A549 treated with CpdA at 1 μM for 4 hours (cell line): ENCODE measurements around the gene COQ2. TPM values are rescaled to one million over a fixed set of nuclear protein-coding genes. Genes with fewer than 3 reads are reported as not detected.

Experiments
- total RNA-seq: library from RNA; stranded (reverse); fragments of 200-300 nt; extraction: Qiagen RNA extraction; gene quantifications from 5 replicates; pipeline ENCODE4 v1.2.3, GENCODE V29; 2022; ENCODE audit warnings: low read depth

Gene COQ2
- 16.3 to 20.2 TPM (median 19.6 TPM) in 5 replicates for total RNA-seq

GRCh38 chr4:83284193-83285054 lies at the start of gene COQ2:
Gene COQ2 (minus strand): TSS chr4:83284798. CDS start chr4:83284764, 34 bp downstream.

Other genes starting within 250 kb of the COQ2 start
- 25.6 to 39.0 TPM (median 26.4 TPM) in 5 replicates for gene COPS4, start 249.6 kb downstream of the COQ2 start, total RNA-seq
- gene PLAC8, start 170.1 kb downstream of the COQ2 start, total RNA-seq = 0.93 to 1.3 TPM (median 1.0 TPM) in 5 replicates
- gene HPSE, start 50.0 kb upstream of the COQ2 start, total RNA-seq = 1.1 to 1.6 TPM (median 1.3 TPM) in 5 replicates
- 4.9 to 6.8 TPM (median 6.0 TPM) in 5 replicates for gene HELQ, start 171.0 kb upstream of the COQ2 start, total RNA-seq
- 36.9 to 57.2 TPM (median 45.2 TPM) in 5 replicates for gene MRPS18C, start 171.3 kb upstream of the COQ2 start, total RNA-seq
- gene ABRAXAS1, start 200.3 kb upstream of the COQ2 start, total RNA-seq = 4.9 to 9.5 TPM (median 6.2 TPM) in 5 replicates